Neuron (in vitro differentiated cells): ENCODE data around the gene DHRSX.
"Not testable (repeated sequence)": the region's sequence is repeated elsewhere in the genome, so short reads cannot be mapped to it uniquely, and the experiment has no call there.

Experiments used
- H2AFZ ChIP-seq: one replicate; pipeline ENCODE4 v1.6.1; 2013; ENCODE audit warnings: low read depth, mild to moderate bottlenecking, inconsistent platforms, low read length, moderate library complexity
- H3K27me3 ChIP-seq: one replicate; pipeline ENCODE4 v1.6.1; 2013; ENCODE audit warnings: low read length; ENCODE audit not compliant: insufficient read depth
- H3K36me3 ChIP-seq: one replicate; pipeline ENCODE4 v1.6.1; 2013; ENCODE audit warnings: low read length; ENCODE audit not compliant: insufficient read depth
- H3K4me1 ChIP-seq: one replicate; pipeline ENCODE4 v1.6.1; 2013; ENCODE audit warnings: low read length; ENCODE audit not compliant: insufficient read depth
- H3K4me3 ChIP-seq: 2 replicates; pipeline ENCODE4 v1.5.1; 2013; ENCODE audit warnings: mild to moderate bottlenecking, low read length, moderate library complexity
- H3K9me3 ChIP-seq: one replicate; pipeline ENCODE4 v1.6.1; 2013; ENCODE audit warnings: low read length

The DHRSX gene

DNA sequence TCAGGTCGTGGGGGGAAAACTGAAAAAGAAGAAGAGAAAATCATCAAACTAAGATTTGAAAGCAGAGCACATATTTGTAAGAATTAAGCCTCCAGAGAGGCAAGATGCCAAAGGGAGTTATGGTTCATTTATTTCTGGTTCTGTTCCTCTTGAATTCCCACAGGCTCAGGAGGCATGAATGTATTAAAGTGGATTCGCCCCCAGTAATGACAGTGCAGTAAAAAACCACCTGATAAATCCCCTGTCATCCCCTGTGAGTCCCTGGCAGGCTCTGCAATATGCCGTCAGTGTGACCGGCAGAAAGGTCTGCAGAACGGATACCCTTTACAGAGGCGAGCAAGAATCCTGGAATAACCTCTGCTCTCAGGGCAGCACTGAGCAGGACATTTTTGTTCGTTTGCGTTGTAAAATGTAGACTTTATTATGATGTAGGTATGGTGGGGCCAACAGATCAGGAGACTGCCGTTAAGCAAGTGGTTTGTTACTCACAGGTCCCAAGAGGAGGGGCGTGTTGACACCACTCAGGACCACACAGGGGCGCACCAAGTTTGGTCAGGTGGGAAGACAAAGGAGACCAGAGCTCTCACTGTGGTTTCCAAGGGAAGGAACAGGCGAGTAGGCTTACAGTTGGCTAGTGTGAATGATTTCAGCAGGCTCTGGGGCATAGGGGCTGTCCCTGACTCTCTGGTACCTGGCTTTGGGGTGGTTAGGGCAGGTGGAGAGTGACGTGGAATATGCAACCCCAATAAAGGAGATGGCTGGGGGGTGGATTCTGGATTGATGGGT, 75.3 kb downstream of the DHRSX start:
- peaks cover 9% of the 10 kb centered on the region for H3K36me3 ChIP-seq
- H3K27me3 ChIP-seq, result no peaks in the 10 kb centered on the region
- no peak overlapping the region for H2AFZ ChIP-seq
- H3K9me3 ChIP-seq, result peaks cover 13% of the 10 kb centered on the region
- H3K4me1 ChIP-seq, result no peaks in the 10 kb centered on the region
- H3K4me3 ChIP-seq, result no peak overlapping the region

DNA sequence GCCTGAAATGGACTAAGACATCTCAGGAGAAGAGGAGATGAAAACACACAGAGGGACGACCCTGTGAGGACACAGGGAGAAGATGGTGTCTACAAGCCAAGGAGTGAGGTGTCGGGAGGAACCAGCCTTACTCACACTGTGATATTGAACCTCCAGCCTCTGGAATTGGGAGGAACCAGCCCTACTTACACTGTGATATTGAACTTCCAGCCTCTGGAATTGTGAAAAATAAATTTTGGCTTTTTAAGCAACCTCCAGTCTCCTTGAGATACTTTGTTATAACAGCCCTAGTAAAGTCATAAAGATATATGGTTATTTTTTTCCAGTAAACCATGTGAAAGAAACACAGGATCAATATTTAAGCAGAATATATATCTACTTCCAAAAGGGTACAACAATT, 76.5 kb downstream of the DHRSX start:
- no peaks in the 10 kb centered on the region for H3K4me1 ChIP-seq
- H2AFZ ChIP-seq, result no peak overlapping the region
- H3K4me3 ChIP-seq, result no peak overlapping the region

DNA sequence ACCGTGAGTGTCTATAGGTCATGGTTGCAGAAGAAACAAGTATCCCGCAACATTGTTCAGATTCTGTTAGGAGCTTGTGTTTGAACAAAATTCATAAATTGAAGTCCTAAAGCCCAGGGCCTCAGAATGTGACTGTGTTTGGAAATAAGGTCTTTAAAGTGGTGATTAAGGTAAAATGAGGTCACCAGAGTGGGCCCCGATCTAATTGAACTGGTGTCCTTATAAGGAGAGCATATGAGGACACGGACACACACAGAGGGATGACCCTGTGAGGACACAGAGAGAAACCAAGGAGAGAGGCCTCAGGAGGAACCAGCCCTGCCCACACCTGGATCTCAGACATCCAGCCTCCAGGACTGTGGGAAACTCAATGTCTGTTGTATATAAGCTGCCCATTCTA, 76.9 kb downstream of the DHRSX start:
- no peaks in the 10 kb centered on the region for H3K4me1 ChIP-seq
- no peak overlapping the region for H3K4me3 ChIP-seq
- H3K9me3 ChIP-seq, result peaks cover 13% of the 10 kb centered on the region
- peaks cover 9% of the 10 kb centered on the region for H3K36me3 ChIP-seq
- no peak overlapping the region for H2AFZ ChIP-seq
- H3K27me3 ChIP-seq, result no peaks in the 10 kb centered on the region

More for the DNA sequence above, 76.5 kb downstream of the DHRSX start:
- H3K9me3 ChIP-seq, result peaks cover 13% of the 10 kb centered on the region
- H3K36me3 ChIP-seq, result peaks cover 9% of the 10 kb centered on the region
- no peaks in the 10 kb centered on the region for H3K27me3 ChIP-seq

DNA sequence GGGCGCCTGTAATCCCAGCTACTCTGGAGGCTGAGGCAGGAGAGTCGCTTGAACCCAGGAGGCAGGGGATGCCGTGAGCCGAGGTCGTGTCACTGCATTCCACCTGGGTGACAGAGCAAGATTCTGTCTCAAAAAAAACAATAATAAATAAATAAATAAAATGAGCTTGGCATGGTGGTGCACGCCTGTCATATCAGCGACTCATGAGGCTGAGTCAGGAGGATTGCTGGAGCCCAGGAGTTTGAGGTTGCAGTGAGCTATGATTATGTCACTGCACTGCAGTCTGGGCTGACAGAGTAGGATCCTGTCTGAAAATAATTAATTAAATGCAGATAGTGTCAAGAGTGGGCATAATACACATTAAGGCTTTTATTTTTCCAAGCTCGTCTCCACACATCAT, 77.5 kb downstream of the DHRSX start:
- H2AFZ ChIP-seq, result no peak overlapping the region
- H3K27me3 ChIP-seq, result no peaks in the 10 kb centered on the region
- no peak overlapping the region for H3K4me3 ChIP-seq
- H3K36me3 ChIP-seq, result peaks cover 9% of the 10 kb centered on the region
- peaks cover 13% of the 10 kb centered on the region for H3K9me3 ChIP-seq
- no peaks in the 10 kb centered on the region for H3K4me1 ChIP-seq

DNA sequence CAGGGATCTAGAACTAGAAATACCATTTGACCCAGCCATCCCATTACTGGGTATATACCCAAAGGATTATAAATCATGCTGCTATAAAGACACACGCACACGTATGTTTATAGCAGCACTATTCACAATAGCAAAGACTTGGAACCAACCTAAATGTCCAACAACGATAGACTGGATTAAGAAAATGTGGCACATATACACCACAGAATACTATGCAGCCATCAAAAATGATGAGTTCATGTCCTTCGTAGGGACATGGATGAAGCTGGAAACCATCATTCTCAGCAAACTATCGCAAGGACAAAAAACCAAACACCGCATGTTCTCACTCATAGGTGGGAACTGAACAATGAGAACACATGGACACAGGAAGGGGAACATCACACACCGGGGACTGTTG, 81.4 kb downstream of the DHRSX start:
- not testable (repeated sequence) for H2AFZ ChIP-seq, H3K9me3 ChIP-seq, H3K27me3 ChIP-seq, H3K4me3 ChIP-seq, H3K4me1 ChIP-seq, H3K36me3 ChIP-seq

DNA sequence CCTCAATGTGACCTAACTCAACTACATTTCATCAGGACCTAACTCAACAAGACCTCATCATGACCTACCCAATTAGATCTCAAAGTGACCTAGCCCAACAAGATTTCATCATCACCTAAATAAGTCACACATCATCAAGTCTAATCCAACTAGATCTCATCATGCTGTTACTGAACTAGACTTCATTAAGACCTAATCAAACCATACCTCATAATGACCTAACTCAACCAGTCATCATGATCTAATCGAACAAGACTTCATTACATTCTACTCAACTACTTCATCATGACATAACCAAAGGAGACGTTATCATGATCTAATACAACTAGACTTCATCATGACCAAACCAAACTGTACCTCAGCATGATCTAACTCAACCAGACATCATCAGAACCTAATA, 82.8 kb downstream of the DHRSX start:
- Histone ChIP-seq H3K36me3 (peaks cover 4% of the 10 kb centered on the region), H3K4me3 (no peak overlapping the region), H3K9me3 (no peaks in the 10 kb centered on the region), H3K4me1 (no peaks in the 10 kb centered on the region), H2AFZ (no peak overlapping the region), H3K27me3 (no peaks in the 10 kb centered on the region)

DNA sequence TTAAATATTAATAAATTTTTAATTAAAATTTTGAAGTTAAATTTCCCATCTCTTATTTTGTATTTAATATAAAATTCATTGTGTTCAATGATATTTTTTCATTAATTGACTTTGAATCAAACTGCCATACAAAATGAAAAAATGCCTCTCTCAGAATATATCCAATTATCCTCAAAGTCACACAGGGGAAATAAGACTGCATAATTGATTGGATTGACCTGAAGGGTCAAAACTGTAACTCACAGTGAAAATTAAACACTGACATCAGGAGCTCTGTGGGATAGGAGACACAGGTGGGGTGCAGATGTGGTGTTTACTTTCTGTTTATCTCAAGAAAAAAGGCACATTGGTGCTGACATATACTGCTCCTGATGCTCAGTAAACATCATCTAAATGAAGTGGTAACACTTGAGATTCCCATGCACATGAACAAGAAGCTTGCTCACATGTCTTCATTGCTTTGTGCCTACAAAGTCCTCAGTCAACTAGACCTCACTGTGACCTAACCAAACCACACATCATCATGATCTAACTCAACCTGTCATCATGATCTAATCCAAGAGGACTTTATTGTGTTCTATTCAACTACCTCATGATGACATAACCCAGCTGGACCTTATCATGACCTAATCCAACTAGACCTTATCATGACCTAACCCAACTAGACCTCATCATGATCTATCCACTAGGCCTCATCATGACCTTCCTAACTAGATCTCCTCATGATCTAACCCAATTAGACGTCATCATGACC, 83.7 kb downstream of the DHRSX start:
- no peak overlapping the region for H2AFZ ChIP-seq

DNA sequence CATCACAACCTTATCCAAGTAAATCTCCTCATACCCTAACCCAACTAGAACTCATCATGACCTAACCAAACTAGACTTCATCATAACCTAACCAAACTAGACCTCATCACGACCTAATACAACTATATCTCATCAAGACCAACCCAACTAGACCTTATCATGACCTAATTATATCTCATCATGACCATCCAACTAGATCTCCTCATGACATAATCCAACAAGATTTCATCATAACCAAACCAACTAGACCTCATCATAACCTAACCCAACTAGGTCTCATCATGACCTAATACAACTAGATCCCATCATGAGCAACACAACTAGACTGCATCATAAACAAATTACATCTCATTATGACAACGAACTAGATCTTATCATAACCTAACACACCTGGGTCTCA, 86.4 kb downstream of the DHRSX start:
- Histone ChIP-seq H3K4me1 (no peaks in the 10 kb centered on the region), H2AFZ (no peak overlapping the region), H3K27me3 (no peaks in the 10 kb centered on the region), H3K36me3 (no peaks in the 10 kb centered on the region), H3K4me3 (no peak overlapping the region), H3K9me3 (peaks cover 5% of the 10 kb centered on the region)

More for the DNA sequence above, 83.7 kb downstream of the DHRSX start:
- peaks cover 4% of the 10 kb centered on the region for H3K36me3 ChIP-seq
- no peaks in the 10 kb centered on the region for H3K4me1 ChIP-seq
- no peaks in the 10 kb centered on the region for H3K27me3 ChIP-seq
- no peak overlapping the region for H3K4me3 ChIP-seq
- peaks cover 2% of the 10 kb centered on the region for H3K9me3 ChIP-seq

DNA sequence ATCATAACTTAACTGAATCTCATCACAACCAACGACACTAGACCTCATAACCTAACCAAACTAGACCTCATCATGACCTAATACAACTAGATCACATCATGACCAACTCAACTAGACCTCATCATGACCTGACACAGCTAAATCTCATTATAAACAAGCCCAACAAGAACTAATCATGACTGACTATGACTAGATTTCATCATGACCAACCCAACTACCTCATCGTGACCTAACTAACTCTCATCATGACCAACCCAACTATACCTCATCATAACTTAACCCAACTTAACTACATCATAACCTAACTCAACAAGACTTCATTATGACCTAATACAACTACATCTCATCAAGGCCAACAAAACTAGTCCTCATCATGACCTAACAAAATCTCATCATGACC, 86.8 kb downstream of the DHRSX start:
- Histone ChIP-seq H2AFZ (no peak overlapping the region), H3K4me3 (no peak overlapping the region)

DNA sequence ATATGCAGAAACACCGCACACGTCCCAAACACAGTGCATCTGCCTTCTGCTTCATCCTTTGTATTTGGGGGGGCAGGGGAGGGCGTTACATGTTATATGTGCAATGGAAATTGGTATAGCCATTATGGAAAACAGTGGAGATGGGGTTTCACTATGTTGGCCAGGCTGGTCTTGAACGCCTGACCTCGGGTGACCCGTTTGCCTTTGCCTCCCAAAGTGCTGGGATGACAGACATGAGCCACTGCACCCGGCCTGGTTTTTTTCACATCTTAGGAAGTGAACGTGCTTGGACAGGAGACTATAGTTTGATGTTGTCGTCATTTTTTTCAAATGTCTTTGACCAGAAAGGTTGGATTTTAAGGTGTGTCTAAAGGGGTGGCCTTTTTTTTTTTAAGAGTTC, 88.6 kb downstream of the DHRSX start:
- Histone ChIP-seq H3K4me3 (no peak overlapping the region), H3K36me3 (peaks cover 5% of the 10 kb centered on the region), H3K27me3 (no peaks in the 10 kb centered on the region), H2AFZ (no peak overlapping the region), H3K9me3 (peaks cover 13% of the 10 kb centered on the region), H3K4me1 (no peaks in the 10 kb centered on the region)

More for the DNA sequence above, 86.8 kb downstream of the DHRSX start:
- no peaks in the 10 kb centered on the region for H3K27me3 ChIP-seq
- H3K4me1 ChIP-seq, result no peaks in the 10 kb centered on the region
- H3K36me3 ChIP-seq, result no peaks in the 10 kb centered on the region
- H3K9me3 ChIP-seq, result peaks cover 5% of the 10 kb centered on the region

DNA sequence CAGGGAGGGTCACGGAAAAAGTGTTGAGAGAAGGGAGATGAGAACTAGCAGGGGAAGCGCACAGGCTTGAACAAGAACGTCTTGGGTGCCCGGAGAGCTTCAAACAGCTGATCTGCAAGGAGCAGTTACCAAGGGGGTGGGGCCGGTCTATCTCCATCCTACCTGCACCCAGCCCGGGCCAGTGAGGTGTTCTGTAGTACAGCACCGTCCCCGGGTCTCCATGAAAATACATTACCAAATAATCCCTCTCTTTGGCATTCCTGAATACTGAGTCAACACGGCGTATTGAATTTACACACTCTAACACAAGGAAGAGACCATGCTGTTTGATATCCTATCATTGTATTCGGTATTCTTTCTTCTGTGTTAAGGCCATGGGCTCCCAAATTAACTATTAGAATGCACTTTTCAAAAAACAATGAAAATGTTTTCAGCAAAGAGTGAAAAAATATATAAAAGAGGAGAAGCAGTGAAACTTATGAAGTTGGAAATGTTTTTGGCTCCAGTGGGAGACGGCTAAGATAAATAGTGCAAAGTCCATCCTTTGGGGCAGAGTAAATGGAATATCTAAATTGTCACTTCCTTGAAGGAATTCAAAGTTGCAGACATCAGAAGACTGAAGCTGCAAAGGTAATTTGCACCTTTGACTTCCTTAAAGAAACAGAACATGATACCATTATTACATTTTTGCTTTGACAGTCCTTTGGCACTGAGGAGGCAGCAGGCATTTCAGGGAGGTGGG, 90.3 kb downstream of the DHRSX start:
- H3K36me3 ChIP-seq, result peaks cover 9% of the 10 kb centered on the region
- no peaks in the 10 kb centered on the region for H3K4me1 ChIP-seq
- no peak overlapping the region for H3K4me3 ChIP-seq
- H3K9me3 ChIP-seq, result peaks cover 18% of the 10 kb centered on the region
- H3K27me3 ChIP-seq, result no peaks in the 10 kb centered on the region
- H2AFZ ChIP-seq, result no peak overlapping the region

DNA sequence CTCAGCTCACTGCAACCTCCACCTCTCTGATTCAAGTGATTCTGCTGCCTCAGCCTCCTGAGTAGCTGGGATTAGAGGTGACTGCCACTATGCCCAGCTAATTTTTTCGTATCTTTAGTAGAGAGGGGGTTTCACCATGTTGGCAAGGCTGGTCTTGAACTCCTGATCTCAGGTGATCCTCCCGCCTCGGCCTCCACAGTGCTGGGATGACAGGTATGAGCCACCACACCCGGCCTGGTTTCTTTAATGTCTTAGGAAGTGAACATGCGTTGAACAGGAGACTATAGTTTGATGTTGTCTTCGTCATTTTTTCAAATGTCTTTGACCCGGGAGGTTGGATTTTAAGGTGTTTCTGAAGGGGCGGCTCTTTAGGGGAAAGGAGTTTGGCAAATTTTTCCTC, 91.0 kb downstream of the DHRSX start:
- H3K9me3 ChIP-seq, result peaks cover 18% of the 10 kb centered on the region
- no peaks in the 10 kb centered on the region for H3K27me3 ChIP-seq
- H3K36me3 ChIP-seq, result peaks cover 9% of the 10 kb centered on the region
- no peaks in the 10 kb centered on the region for H3K4me1 ChIP-seq
- no peak overlapping the region for H3K4me3 ChIP-seq
- H2AFZ ChIP-seq, result no peak overlapping the region

DNA sequence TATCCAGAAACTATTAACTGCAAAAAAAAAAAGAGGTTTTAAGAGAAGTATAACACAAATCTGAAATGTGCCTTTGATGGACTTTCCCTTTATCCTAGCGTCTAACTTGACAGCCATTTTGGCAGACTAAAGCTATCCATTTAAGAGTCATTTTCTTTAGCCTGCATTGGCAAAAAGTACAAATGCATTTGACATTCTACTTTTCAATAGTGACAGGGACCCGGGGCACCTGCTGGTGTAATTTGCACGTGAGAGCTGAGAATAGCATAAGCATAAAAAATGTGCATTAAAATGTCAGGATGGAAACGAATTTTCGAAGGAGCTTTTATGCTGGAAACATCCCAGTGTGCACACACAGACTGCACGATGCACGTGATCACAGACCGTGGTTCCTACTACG, 91.9 kb downstream of the DHRSX start:
- Histone ChIP-seq H3K4me1 (no peaks in the 10 kb centered on the region), H3K9me3 (peaks cover 18% of the 10 kb centered on the region), H2AFZ (no peak overlapping the region), H3K27me3 (no peaks in the 10 kb centered on the region), H3K36me3 (peaks cover 9% of the 10 kb centered on the region), H3K4me3 (no peak overlapping the region)
